ENCODE measurements around the gene VMP1. TPM values are rescaled to one million over a fixed set of nuclear protein-coding genes. Genes with fewer than 3 reads are reported as not detected.
"Not testable (repeated sequence)": the region's sequence is repeated elsewhere in the genome, so short reads cannot be mapped to it uniquely, and the experiment has no call there.

The VMP1 gene
- polyA plus RNA-seq, 6 donors from 2014 or later, result 37.2 to 73.1 (median 45.1) TPM

GRCh38 chr17:59851439-59852375 is 144.3 kb downstream of the VMP1 start:
- no peaks in the 10 kb centered on the region for H3K9me3 Mint-ChIP-seq
- H3K36me3 Mint-ChIP-seq, result no peaks in the 10 kb centered on the region
- H3K4me3 Mint-ChIP-seq, result no peak overlapping the region
- no peak for ATAC-seq (ENCODE audit: low read depth in 2 of 2)
- no peak for DNase-seq
- peaks cover 20 to 43% (median 21%) of the 10 kb centered on the region in 3 donors for H3K4me1 Mint-ChIP-seq
- H3K27ac Mint-ChIP-seq, result peak overlapping the region in 1 of 6 donors; percentile 30
- no peaks in the 10 kb centered on the region for H3K27me3 Mint-ChIP-seq

DNA sequence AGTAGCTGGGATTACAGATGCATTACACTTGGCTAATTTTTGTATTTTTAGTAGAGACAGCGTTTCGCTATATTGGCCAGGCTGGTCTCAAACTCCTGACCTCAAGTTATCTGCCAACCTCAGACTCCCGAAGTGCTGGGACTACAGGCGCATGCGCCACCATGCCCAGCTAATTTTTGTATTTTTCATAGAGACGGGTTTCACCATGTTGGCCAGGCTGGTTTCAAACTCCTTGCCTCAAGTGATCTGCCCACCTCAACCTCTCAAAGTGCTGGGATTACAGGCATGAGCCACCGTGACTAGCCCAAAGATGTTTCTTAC is 145.4 kb downstream of the VMP1 start:
- H3K4me3 Mint-ChIP-seq; DNase-seq; H3K27ac Mint-ChIP-seq; H3K27me3 Mint-ChIP-seq; ATAC-seq (ENCODE audit: low read depth in 2 of 2); H3K9me3 Mint-ChIP-seq; H3K36me3 Mint-ChIP-seq: not testable (repeated sequence)
- peaks cover 14 to 32% (median 15%) of the 10 kb centered on the region in 3 donors for H3K4me1 Mint-ChIP-seq

DNA sequence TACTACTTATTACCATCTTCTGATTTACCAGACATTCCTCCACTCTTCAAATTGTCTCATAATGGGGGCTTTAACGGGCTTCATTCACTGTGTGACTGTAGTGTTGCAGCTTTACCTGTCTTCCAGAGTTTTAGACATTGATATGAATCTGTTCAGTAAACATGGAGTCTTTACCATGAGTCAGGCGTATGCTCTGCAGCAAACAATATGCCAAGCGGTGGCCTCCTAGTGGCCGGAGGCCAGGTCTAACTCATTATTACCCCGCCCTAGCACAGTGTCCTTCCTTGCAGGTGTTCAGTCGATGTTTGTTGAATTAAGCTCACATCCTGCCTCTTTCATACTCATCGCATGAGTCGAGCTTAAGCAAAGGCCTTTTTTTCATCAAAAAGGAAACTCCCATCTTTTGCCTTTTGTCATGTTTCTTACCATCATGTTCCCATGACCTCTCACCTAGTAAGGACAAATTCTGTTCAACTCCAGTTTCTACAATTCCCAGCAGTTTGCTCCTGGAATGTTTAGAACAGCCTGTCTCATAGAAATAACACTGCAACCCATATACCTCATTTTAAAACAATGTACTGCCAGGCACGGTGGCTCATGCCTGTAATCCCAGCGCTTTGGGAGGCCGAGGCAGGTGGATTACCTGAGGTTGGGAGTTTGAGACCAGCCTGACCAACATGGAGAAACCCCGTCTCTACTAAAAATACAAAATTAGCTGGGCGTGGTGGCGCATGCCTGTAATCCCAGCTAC is 145.9 kb downstream of the VMP1 start:
- DNase-seq (no peak), ATAC-seq (ENCODE audit: low read depth in 2 of 2) (peak; percentile 54 to 77)
- H3K27ac Mint-ChIP-seq, result peak overlapping the region in 2 of 6 donors; percentile 34 to 74
- H3K4me1 Mint-ChIP-seq, result peaks cover 12 to 27% (median 14%) of the 10 kb centered on the region in 3 donors
- no peaks in the 10 kb centered on the region for H3K9me3 Mint-ChIP-seq
- no peaks in the 10 kb centered on the region for H3K27me3 Mint-ChIP-seq
- no peak overlapping the region for H3K4me3 Mint-ChIP-seq
- H3K36me3 Mint-ChIP-seq, result no peaks in the 10 kb centered on the region

DNA sequence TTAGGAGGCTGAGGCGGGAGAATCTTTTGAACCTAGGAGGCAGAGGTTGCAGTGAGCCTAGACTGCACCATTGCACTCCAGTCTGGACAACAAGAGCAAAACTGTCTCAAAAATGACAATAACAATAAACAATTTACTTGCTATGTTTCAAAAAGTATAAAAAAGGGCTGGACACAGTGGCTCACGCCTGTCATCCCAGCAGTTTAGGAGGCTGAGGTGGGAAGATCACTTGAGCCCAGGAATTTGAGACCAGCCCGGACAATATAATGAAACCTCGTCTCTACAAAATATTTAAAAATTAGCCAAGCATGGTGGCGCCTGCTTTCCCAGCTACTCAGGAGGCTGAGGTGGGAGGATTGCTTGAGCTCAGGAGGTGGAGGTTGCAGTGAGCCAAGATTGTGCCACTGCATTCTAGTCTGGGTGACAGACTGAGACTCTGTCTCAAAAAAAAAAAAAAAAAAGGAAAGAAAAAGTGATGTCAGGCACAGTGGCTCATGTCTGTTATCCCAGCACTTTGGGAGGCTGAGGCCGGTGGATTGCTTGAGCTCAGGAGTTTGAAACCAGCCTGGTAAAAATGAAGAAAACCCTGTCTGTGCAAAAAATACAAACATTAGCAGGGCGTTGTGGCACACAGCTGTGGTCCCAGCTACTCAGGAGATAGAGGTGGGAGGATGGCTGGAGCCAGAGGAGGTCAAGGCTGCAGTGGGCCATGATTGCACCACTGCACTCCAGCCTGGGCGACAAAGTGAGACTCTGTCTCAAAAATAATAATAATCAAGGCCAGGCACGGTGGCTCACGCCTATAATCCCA is 146.7 kb downstream of the VMP1 start:
- not testable (repeated sequence) for H3K27ac Mint-ChIP-seq; H3K36me3 Mint-ChIP-seq; ATAC-seq (ENCODE audit: low read depth in 2 of 2); H3K27me3 Mint-ChIP-seq; H3K4me3 Mint-ChIP-seq; DNase-seq; H3K9me3 Mint-ChIP-seq
- H3K4me1 Mint-ChIP-seq, result peaks cover 7 to 19% (median 9%) of the 10 kb centered on the region in 3 donors

GRCh38 chr17:59856859-59857794 is 149.7 kb downstream of the VMP1 start:
- no peak overlapping the region for H3K4me3 Mint-ChIP-seq
- H3K27me3 Mint-ChIP-seq, result no peaks in the 10 kb centered on the region
- H3K27ac Mint-ChIP-seq, result peak overlapping the region in 1 of 6 donors; percentile 2
- ATAC-seq (ENCODE audit: low read depth in 2 of 2), result no peak
- H3K4me1 Mint-ChIP-seq, result peaks cover 5 to 12% (median 7%) of the 10 kb centered on the region in 3 donors
- no peaks in the 10 kb centered on the region for H3K9me3 Mint-ChIP-seq
- no peaks in the 10 kb centered on the region for H3K36me3 Mint-ChIP-seq
- DNase-seq, result no peak

- DNase-seq (no peak), ATAC-seq (ENCODE audit: low read depth in 2 of 2) (no peak)
- H3K27ac Mint-ChIP-seq, result no peak overlapping the region
- no peaks in the 10 kb centered on the region for H3K36me3 Mint-ChIP-seq
- H3K9me3 Mint-ChIP-seq, result no peaks in the 10 kb centered on the region
- H3K4me3 Mint-ChIP-seq, result no peak overlapping the region
- no peaks in the 10 kb centered on the region for H3K27me3 Mint-ChIP-seq
- H3K4me1 Mint-ChIP-seq, result peaks cover 4% of the 10 kb centered on the region in 3 donors
These were observed 150.8 kb downstream of the VMP1 start for GRCh38 chr17:59858167-59858816.

- Mint-ChIP-seq H3K9me3 (no peaks in the 10 kb centered on the region), H3K27me3 (no peaks in the 10 kb centered on the region), H3K4me3 (no peak overlapping the region), H3K4me1 (no peaks in the 10 kb centered on the region), H3K36me3 (no peaks in the 10 kb centered on the region), H3K27ac (no peak overlapping the region)
- DNase-seq (no peak), ATAC-seq (ENCODE audit: low read depth in 2 of 2) (no peak)
These were observed 151.5 kb downstream of the VMP1 start for GRCh38 chr17:59858932-59859331.

DNA sequence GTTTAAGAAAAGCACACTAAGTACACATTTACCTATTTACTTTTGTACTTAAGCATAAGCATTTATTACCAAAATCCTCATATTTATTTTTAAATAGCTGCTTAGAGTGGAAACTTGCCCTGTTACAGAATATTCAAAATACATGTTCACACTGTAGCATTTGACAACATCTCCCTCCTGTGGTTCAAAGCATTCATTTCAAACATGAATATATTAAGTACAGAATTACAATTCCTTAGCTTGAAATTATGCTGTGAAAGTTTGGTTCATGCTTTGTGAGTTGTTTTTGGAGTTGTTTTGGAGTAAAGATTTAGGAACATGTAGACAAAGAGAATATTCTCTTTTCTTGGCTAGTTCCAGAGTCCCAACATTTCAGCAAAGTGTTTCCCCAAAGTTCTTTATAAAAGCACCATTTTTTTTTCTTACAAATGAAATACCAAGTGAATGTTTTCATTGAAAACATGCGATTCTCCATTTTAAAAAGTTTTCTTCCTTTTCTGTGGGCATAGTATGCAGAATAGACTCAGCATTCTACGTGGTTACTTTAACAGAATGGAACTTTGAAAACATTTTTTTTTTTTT is 152.1 kb downstream of the VMP1 start:
- no peak overlapping the region for H3K4me3 Mint-ChIP-seq
- H3K9me3 Mint-ChIP-seq, result no peaks in the 10 kb centered on the region
- H3K4me1 Mint-ChIP-seq, result no peaks in the 10 kb centered on the region
- no peak overlapping the region for H3K27ac Mint-ChIP-seq
- no peaks in the 10 kb centered on the region for H3K36me3 Mint-ChIP-seq
- DNase-seq, result no peak
- H3K27me3 Mint-ChIP-seq, result no peaks in the 10 kb centered on the region
- ATAC-seq (ENCODE audit: low read depth in 2 of 2), result no peak

DNA sequence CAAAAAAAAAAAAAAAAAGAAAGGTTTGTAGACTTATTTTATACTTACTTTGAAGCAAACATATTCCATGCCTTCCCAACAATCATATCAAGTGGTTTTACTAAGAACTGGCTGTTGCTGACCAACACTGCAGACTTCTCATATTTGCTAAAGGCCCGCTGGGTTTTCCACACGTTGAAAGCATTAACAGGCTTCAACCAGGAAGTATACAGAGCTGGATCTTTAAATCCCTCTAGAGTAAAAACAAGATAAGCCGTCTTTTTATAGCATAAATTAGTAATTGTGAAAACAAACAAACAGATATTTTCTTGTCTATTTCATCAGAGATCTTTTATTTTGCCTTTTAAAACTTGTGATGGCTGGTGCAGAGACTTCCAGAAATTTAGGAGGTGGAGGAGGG is 156.2 kb downstream of the VMP1 start:
- peak overlapping the region in 1 of 6 donors; percentile 47 for H3K27ac Mint-ChIP-seq
- H3K4me1 Mint-ChIP-seq, result no peaks in the 10 kb centered on the region
- no peaks in the 10 kb centered on the region for H3K36me3 Mint-ChIP-seq
- H3K9me3 Mint-ChIP-seq, result no peaks in the 10 kb centered on the region
- DNase-seq (no peak), ATAC-seq (ENCODE audit: low read depth in 2 of 2) (no peak)
- no peak overlapping the region for H3K4me3 Mint-ChIP-seq
- H3K27me3 Mint-ChIP-seq, result no peaks in the 10 kb centered on the region

- Mint-ChIP-seq H3K27ac (no peak overlapping the region), H3K4me3 (no peak overlapping the region), H3K4me1 (no peaks in the 10 kb centered on the region), H3K36me3 (peaks cover 8 to 15% of the 10 kb centered on the region in 2 donors), H3K9me3 (no peaks in the 10 kb centered on the region), H3K27me3 (no peaks in the 10 kb centered on the region)
- DNase-seq, result no peak
- ATAC-seq (ENCODE audit: low read depth in 2 of 2), result no peak
These were observed 162.4 kb downstream of the VMP1 start for GRCh38 chr17:59869941-59870218.

- H3K27ac Mint-ChIP-seq, result peak overlapping the region in 2 of 6 donors; percentile 52 to 87
- H3K4me3 Mint-ChIP-seq, result no peak overlapping the region
- H3K9me3 Mint-ChIP-seq, result no peaks in the 10 kb centered on the region
- no peak for ATAC-seq (ENCODE audit: low read depth in 2 of 2)
- H3K4me1 Mint-ChIP-seq, result no peaks in the 10 kb centered on the region
- no peak for DNase-seq
- no peaks in the 10 kb centered on the region for H3K27me3 Mint-ChIP-seq
- peaks cover 8 to 15% of the 10 kb centered on the region in 2 donors for H3K36me3 Mint-ChIP-seq
These were observed 163.0 kb downstream of the VMP1 start for GRCh38 chr17:59870482-59870881.

GRCh38 chr17:59872351-59872750 is 164.9 kb downstream of the VMP1 start:
- DNase-seq (no peak), ATAC-seq (ENCODE audit: low read depth in 2 of 2) (no peak)
- no peaks in the 10 kb centered on the region for H3K4me1 Mint-ChIP-seq
- H3K27me3 Mint-ChIP-seq, result no peaks in the 10 kb centered on the region
- H3K9me3 Mint-ChIP-seq, result no peaks in the 10 kb centered on the region
- peak overlapping the region in 1 of 6 donors; percentile 35 for H3K27ac Mint-ChIP-seq
- H3K36me3 Mint-ChIP-seq, result peaks cover 14 to 15% of the 10 kb centered on the region in 2 donors
- no peak overlapping the region for H3K4me3 Mint-ChIP-seq
